GM19467 (cell line): ENCODE results near the gene UGT2A1.

Experiments
- ATAC-seq: cut with Tn5 transposase; IDR thresholded peaks from one replicate; pipeline ENCODE4 v1.9.1; 2021; ENCODE audit warnings: mild to moderate bottlenecking, moderate library complexity; ENCODE audit not compliant: unreplicated experiment

Gene UGT2A1

DNA sequence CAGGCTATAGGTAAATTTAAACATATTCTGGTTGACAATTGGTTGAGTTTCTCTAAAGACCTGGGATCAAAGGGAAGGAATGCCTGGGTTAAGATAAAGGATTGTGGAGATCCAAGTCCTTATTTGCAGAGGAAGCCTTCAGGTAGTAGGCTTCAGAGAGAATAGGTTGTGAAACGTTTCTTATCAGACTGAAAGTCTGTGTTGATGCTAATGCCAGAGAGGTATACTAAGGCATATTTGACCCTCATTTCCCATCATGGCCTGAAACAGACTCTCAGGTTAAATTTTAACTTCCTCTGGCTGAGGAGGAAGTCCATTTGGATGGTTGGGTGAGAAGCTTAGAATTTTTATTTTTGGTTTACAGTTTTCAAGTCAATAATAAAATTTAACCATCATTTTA is 61.7 kb downstream of the UGT2A1 start:
- no peak for ATAC-seq

DNA sequence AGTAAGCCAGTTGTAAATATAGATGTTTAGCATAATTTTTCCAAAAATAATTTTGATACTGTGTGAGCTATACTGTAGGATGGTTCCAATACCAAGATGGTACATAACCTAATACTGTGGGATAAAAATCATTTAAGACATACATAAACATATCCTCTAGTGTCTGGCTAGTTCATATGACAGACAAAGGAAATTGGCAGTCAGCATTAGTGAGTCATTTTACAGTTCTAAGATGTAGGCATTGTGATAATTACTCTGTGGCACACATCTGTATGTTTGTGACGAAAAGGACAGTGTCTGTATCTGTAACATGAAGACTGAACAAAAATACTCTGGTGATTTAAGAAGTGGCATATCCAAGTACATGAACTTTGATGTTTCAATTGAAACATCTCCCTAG is 63.2 kb downstream of the UGT2A1 start:
- no peak for ATAC-seq

DNA sequence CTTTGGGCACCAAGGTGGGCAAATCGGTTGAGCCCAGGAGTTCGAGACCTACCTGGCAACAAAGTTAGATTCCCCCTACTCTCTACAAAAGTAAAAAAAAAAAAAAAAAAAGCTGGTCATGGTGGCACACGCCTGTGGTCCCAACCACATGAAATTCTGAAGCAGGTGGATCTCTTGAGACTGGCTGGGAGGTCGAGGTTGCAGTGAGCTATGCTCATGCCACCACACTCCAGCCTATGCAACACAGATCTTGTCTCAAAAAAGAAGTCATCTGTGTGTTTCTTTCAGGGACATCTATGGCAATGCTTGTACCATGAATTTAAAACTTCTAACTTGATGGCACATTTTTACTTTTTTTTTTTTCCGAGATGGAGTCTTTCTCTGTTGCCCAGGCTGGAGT is 68.9 kb downstream of the UGT2A1 start:
- no peak for ATAC-seq

DNA sequence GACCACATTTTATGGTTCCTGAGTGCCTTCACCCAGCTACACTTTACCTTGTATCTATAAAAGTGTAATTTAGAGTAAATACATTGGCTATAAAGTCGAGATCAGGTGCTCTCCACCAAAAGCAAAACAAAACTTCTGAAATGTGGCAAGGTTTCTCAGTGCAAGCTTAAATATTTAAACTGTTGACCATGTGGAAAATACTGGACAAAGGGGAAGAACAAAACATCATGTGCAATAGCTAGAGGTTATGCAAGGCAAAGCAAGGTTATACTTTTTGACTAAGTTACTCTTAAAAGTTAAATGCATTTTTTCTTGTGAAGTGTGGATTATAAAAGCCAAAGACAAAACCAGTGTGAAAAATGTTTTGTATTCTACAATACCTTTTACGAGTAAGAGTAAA is 69.5 kb downstream of the UGT2A1 start:
- ATAC-seq, result no peak

DNA sequence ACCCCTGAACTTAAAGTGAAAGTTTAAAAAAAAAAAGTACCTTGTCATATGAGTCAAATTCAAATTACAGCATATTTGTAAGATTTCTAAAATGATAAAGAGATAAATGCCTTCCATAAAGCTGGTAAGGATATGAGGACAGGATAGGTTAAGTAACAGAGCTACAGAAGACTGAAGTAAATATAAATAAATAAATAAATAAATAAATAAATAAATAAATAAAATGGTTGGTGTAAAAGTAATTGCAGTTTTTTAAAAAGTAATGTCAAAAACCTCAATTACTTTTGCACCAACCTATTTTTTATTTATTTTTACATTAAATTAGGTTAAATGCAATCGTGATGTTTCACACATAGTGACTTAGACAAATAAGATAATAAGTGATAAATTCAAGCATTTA is 75.8 kb downstream of the UGT2A1 start:
- no peak for ATAC-seq

DNA sequence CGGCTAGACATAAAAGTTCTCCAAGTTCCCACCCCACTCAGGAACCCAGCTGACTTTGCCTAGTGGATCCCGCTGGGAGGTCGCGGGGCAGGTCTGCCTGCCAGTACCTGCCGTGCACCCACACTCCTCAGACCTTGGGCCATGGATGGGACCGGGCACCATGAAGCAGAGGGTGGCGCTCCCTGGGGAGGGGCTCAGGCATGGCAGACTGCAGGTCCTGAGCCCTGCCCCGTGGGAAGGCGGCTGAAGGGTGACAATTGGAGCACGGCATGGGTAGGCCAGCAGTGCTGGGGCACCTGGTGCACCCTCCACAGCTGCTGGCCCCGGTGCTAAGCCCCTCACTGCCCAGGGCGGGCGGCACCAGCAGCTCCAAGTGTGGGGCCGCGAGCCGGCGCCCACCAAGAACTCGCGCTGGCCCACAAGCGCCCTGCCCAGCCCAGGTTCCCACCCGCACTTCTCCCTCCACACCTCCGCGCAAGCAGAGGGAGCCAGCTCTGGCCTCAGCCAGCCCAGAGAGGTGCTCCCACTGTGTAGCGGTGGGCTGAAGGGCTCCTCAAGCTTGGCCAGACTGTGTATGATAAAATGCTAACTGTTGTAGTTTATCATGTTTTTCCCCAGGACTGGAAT is 76.7 kb downstream of the UGT2A1 start:
- ATAC-seq, result no peak

DNA sequence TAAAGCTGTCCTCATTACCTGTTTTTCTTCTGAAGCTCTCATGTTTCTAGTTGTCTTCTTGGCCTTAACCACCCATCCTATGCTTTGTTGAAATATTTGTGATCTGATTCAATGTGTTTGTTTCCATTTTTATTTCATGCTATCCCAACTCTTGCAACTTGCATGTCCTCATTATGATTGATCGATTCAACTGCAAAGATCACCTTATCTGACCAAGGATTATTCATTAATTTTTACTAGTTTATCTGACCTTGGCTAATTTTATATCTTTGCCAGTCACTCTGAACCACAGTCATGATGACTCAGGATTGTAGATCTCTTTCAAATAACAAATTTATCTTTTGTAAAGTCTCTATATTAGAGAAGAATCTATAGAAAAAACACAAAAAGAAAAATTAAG is 84.3 kb downstream of the UGT2A1 start:
- ATAC-seq, result no peak

DNA sequence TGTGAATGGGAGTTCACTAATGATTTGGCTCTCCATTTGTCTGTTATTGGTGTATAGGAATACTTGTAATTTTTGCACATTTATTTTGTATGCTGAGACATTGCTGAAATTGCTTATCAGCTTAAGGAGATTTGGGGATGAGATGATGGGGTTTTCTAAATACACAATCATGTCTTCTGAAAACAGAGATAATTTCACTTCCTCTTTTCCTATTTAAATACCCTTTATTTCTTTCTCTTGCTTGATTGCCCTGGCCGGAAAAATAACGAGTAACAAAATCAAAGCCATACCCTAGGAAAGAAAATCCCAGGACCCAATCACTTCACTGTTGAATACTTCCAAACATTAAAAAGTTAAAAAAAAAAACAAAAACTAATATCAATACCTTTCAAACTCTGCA is 89.6 kb downstream of the UGT2A1 start:
- ATAC-seq, result no peak

DNA sequence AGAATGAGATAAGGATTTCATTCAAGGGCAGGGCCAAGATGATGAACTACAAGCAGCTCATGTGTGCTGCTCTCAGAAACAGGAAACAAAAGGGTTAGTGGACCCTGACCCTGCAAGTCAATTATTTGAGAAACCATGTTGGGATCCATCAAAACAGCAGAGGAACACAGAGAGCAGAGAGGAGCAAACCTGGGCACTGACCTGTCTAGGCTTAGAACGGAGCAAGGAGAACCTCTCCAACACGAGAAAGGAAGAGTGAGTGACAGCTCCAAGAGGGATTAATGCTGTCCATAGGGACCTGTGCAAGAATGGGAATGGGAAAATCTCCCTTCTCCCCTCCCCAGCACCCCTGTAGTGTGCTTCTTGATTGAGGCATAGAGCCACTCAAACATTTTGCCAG is 103.4 kb downstream of the UGT2A1 start:
- ATAC-seq, result no peak

DNA sequence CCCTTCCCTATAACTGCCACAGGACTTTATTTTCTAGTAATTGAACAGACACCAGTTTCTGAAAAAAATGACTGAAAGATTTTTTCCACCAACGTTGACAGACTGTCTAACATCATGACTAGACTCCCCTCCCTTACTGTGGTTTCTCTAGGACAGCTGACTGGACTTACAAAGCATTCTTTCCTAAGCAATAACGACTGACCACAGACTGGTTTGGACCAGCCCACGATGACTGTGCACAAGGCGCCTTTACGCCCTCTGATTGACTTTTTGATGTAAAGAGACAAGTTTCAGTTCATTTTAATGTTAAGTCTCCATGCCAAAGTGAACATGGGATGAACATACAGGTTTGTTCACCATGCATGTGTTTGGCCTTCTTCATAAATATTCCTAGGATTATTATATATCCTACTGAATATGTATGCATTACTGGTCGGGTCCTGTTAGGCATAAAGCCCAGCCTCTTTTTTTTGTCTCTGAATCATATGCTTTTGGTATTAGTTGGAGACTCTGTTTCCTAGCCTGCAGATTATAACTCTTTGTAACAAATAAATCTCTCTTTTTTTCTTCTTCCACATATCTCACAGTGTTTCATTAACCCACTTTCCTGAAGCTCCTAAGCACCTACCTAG is 106.8 kb downstream of the UGT2A1 start:
- ATAC-seq, result no peak
